ENCODE data around the gene VEGFC.

VEGFC gene

GRCh38 chr4:176752191-176752749 is 40.5 kb downstream of the VEGFC start:
- Histone ChIP-seq H3K4me1 (ENCODE audit: control insufficient read depth, insufficient read depth, low read length, poor library complexity, severe bottlenecking) (no peaks in the 10 kb centered on the region), H3K27me3 (replicated peaks; ENCODE audit: control insufficient read depth, insufficient read depth, low read length, poor library complexity, severe bottlenecking) (no peaks in the 10 kb centered on the region), H3K9me3 (ENCODE audit: control insufficient read depth, low read length) (no peaks in the 10 kb centered on the region), H3K4me3 (ENCODE audit: insufficient read depth, low read depth, low read length, poor library complexity, severe bottlenecking) (no peak overlapping the region), H3K36me3 (ENCODE audit: control insufficient read depth, insufficient read depth, low read length) (no peaks in the 10 kb centered on the region), H3K27ac (ENCODE audit: insufficient read depth, low read length, poor library complexity, severe bottlenecking) (no peak overlapping the region)
- DNase-seq = no peak

DNA sequence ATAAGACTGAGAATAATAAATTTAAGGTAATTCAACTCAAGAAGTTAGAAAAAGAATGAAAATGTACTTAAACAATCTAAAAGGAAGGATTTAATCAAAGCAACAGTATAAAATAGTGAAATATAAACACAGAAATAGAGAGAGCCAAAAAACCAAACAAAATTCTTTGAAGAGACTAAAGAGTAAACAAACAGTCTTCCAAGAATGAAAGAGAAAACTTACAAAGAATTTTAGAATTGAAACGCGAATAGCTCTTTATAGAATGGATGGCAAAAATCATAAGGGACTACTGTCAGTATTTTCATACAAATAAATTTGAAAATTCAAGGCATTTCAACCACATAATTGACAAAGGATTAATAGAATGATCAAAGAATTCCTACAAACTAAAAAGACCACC is 41.7 kb downstream of the VEGFC start:
- DNase-seq = no peak
- Histone ChIP-seq H3K27me3 (replicated peaks; ENCODE audit: control insufficient read depth, insufficient read depth, low read length, poor library complexity, severe bottlenecking) (no peaks in the 10 kb centered on the region), H3K27ac (ENCODE audit: insufficient read depth, low read length, poor library complexity, severe bottlenecking) (no peak overlapping the region)

DNA sequence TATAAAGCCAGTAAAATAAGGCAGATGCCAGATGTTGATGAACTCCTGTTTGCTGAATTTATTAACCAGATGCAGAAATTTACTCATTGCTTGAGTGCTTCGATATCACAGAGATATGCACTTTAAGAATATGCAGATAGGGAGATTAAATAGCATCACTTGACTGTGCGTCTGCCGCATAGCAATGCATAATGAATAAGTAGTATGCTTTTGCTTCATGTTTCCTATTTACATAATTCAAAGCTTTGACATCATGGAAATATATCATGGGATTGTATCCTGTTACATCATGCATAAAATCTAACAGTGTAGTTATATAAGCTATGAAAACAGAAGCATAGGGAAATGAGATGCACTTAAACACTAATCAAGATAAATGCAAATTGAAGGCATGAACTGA is 45.9 kb downstream of the VEGFC start:
- no peak for DNase-seq
- Histone ChIP-seq H3K4me1 (ENCODE audit: control insufficient read depth, insufficient read depth, low read length, poor library complexity, severe bottlenecking) (no peaks in the 10 kb centered on the region), H3K36me3 (ENCODE audit: control insufficient read depth, insufficient read depth, low read length) (no peaks in the 10 kb centered on the region), H3K27me3 (replicated peaks; ENCODE audit: control insufficient read depth, insufficient read depth, low read length, poor library complexity, severe bottlenecking) (no peaks in the 10 kb centered on the region), H3K9me3 (ENCODE audit: control insufficient read depth, low read length) (no peaks in the 10 kb centered on the region), H3K4me3 (ENCODE audit: insufficient read depth, low read depth, low read length, poor library complexity, severe bottlenecking) (no peak overlapping the region), H3K27ac (ENCODE audit: insufficient read depth, low read length, poor library complexity, severe bottlenecking) (no peak overlapping the region)

More for the DNA sequence above, 41.7 kb downstream of the VEGFC start:
- H3K4me3 ChIP-seq (ENCODE audit: insufficient read depth, low read depth, low read length, poor library complexity, severe bottlenecking) = no peak overlapping the region
- no peaks in the 10 kb centered on the region for H3K4me1 ChIP-seq (ENCODE audit: control insufficient read depth, insufficient read depth, low read length, poor library complexity, severe bottlenecking)
- no peaks in the 10 kb centered on the region for H3K9me3 ChIP-seq (ENCODE audit: control insufficient read depth, low read length)
- H3K36me3 ChIP-seq (ENCODE audit: control insufficient read depth, insufficient read depth, low read length) = no peaks in the 10 kb centered on the region

DNA sequence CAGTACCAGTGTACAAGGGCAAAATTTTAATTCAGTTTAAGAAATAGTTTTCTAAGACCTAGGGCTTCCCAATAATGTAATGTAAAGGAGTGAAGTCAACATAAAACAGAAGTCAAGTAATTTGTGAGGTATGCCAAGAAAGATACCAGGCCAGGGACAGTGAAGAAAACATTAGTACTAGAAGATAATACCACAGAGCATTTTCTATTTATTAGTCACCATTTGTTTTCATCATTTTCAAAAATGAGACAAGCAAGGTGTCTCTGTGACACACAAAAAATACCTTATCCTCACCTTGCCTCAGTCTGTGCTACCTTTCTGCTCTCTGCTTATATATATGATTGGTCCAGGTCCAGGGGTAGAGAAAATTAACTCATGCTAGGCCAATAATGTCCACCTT is 46.8 kb downstream of the VEGFC start:
- no peaks in the 10 kb centered on the region for H3K4me1 ChIP-seq (ENCODE audit: control insufficient read depth, insufficient read depth, low read length, poor library complexity, severe bottlenecking)
- no peaks in the 10 kb centered on the region for H3K36me3 ChIP-seq (ENCODE audit: control insufficient read depth, insufficient read depth, low read length)
- DNase-seq = no peak
- no peak overlapping the region for H3K4me3 ChIP-seq (ENCODE audit: insufficient read depth, low read depth, low read length, poor library complexity, severe bottlenecking)
- H3K27ac ChIP-seq (ENCODE audit: insufficient read depth, low read length, poor library complexity, severe bottlenecking) = no peak overlapping the region
- H3K9me3 ChIP-seq (ENCODE audit: control insufficient read depth, low read length) = no peaks in the 10 kb centered on the region
- no peaks in the 10 kb centered on the region for H3K27me3 ChIP-seq (replicated peaks; ENCODE audit: control insufficient read depth, insufficient read depth, low read length, poor library complexity, severe bottlenecking)

- no peak overlapping the region for H3K4me3 ChIP-seq (ENCODE audit: insufficient read depth, low read depth, low read length, poor library complexity, severe bottlenecking)
- H3K4me1 ChIP-seq (ENCODE audit: control insufficient read depth, insufficient read depth, low read length, poor library complexity, severe bottlenecking) = no peaks in the 10 kb centered on the region
- DNase-seq = no peak
- H3K27me3 ChIP-seq (replicated peaks; ENCODE audit: control insufficient read depth, insufficient read depth, low read length, poor library complexity, severe bottlenecking) = no peaks in the 10 kb centered on the region
- no peaks in the 10 kb centered on the region for H3K36me3 ChIP-seq (ENCODE audit: control insufficient read depth, insufficient read depth, low read length)
- no peak overlapping the region for H3K27ac ChIP-seq (ENCODE audit: insufficient read depth, low read length, poor library complexity, severe bottlenecking)
- no peaks in the 10 kb centered on the region for H3K9me3 ChIP-seq (ENCODE audit: control insufficient read depth, low read length)
Measured at GRCh38 chr4:176744091-176744490, 48.6 kb downstream of the VEGFC start.

DNA sequence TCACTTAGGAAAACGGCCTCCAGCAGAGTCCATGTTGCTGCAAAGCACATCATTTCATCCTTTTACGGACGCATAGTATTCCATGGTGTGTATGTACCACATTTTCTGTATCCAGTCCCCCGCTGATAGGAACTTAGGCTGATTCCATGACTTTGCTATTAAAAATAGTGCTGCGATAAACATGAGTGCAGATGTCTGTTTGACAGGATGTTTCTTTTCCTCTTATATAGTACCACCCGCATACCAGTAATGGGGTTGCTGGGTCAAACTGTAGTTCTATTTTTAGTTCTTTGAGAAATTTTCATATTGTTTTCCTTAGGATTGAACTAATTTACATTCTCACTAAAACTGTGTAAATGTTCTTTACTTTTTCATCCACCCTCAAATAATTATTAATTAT is 50.5 kb downstream of the VEGFC start:
- Histone ChIP-seq H3K36me3 (ENCODE audit: control insufficient read depth, insufficient read depth, low read length) (no peaks in the 10 kb centered on the region), H3K9me3 (ENCODE audit: control insufficient read depth, low read length) (no peaks in the 10 kb centered on the region), H3K27me3 (replicated peaks; ENCODE audit: control insufficient read depth, insufficient read depth, low read length, poor library complexity, severe bottlenecking) (no peaks in the 10 kb centered on the region), H3K4me3 (ENCODE audit: insufficient read depth, low read depth, low read length, poor library complexity, severe bottlenecking) (no peak overlapping the region), H3K27ac (ENCODE audit: insufficient read depth, low read length, poor library complexity, severe bottlenecking) (no peak overlapping the region), H3K4me1 (ENCODE audit: control insufficient read depth, insufficient read depth, low read length, poor library complexity, severe bottlenecking) (no peaks in the 10 kb centered on the region)
- DNase-seq = no peak

GRCh38 chr4:176741253-176741652 is 51.5 kb downstream of the VEGFC start:
- no peak overlapping the region for H3K27ac ChIP-seq (ENCODE audit: insufficient read depth, low read length, poor library complexity, severe bottlenecking)
- H3K27me3 ChIP-seq (replicated peaks; ENCODE audit: control insufficient read depth, insufficient read depth, low read length, poor library complexity, severe bottlenecking) = no peaks in the 10 kb centered on the region
- H3K36me3 ChIP-seq (ENCODE audit: control insufficient read depth, insufficient read depth, low read length) = no peaks in the 10 kb centered on the region
- no peak for DNase-seq
- H3K4me3 ChIP-seq (ENCODE audit: insufficient read depth, low read depth, low read length, poor library complexity, severe bottlenecking) = no peak overlapping the region
- no peaks in the 10 kb centered on the region for H3K4me1 ChIP-seq (ENCODE audit: control insufficient read depth, insufficient read depth, low read length, poor library complexity, severe bottlenecking)
- no peaks in the 10 kb centered on the region for H3K9me3 ChIP-seq (ENCODE audit: control insufficient read depth, low read length)

- Histone ChIP-seq H3K27me3 (replicated peaks; ENCODE audit: control insufficient read depth, insufficient read depth, low read length, poor library complexity, severe bottlenecking) (no peaks in the 10 kb centered on the region), H3K36me3 (ENCODE audit: control insufficient read depth, insufficient read depth, low read length) (no peaks in the 10 kb centered on the region), H3K4me1 (ENCODE audit: control insufficient read depth, insufficient read depth, low read length, poor library complexity, severe bottlenecking) (no peaks in the 10 kb centered on the region), H3K4me3 (ENCODE audit: insufficient read depth, low read depth, low read length, poor library complexity, severe bottlenecking) (no peak overlapping the region), H3K9me3 (ENCODE audit: control insufficient read depth, low read length) (no peaks in the 10 kb centered on the region), H3K27ac (ENCODE audit: insufficient read depth, low read length, poor library complexity, severe bottlenecking) (no peak overlapping the region)
- DNase-seq = no peak
Measured at GRCh38 chr4:176735300-176735699, 57.4 kb downstream of the VEGFC start.

DNA sequence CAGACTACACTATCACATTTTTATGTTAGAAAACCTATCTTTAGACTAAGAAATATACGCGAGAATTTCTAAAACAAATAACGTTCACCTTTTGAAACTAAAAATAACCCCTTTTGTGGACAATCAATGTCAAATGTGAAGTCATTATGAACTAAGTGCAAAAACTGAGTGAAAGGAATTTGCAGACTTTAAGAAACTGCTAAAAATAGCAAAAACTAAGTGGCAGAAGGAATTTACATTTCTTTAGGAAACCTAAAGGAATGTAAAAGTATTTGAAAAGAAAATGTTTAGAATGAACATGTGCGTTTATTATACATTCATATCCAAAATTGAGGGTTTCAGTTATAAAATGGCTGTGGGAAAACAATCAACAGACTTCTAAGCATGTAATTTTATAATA is 58.3 kb downstream of the VEGFC start:
- no peaks in the 10 kb centered on the region for H3K9me3 ChIP-seq (ENCODE audit: control insufficient read depth, low read length)
- H3K27ac ChIP-seq (ENCODE audit: insufficient read depth, low read length, poor library complexity, severe bottlenecking) = no peak overlapping the region
- DNase-seq = no peak
- H3K4me3 ChIP-seq (ENCODE audit: insufficient read depth, low read depth, low read length, poor library complexity, severe bottlenecking) = no peak overlapping the region
- H3K27me3 ChIP-seq (replicated peaks; ENCODE audit: control insufficient read depth, insufficient read depth, low read length, poor library complexity, severe bottlenecking) = no peaks in the 10 kb centered on the region
- H3K36me3 ChIP-seq (ENCODE audit: control insufficient read depth, insufficient read depth, low read length) = no peaks in the 10 kb centered on the region
- H3K4me1 ChIP-seq (ENCODE audit: control insufficient read depth, insufficient read depth, low read length, poor library complexity, severe bottlenecking) = no peaks in the 10 kb centered on the region

- H3K9me3 ChIP-seq (ENCODE audit: control insufficient read depth, low read length) = no peaks in the 10 kb centered on the region
- H3K4me3 ChIP-seq (ENCODE audit: insufficient read depth, low read depth, low read length, poor library complexity, severe bottlenecking) = no peak overlapping the region
- no peaks in the 10 kb centered on the region for H3K27me3 ChIP-seq (replicated peaks; ENCODE audit: control insufficient read depth, insufficient read depth, low read length, poor library complexity, severe bottlenecking)
- DNase-seq = no peak
- H3K27ac ChIP-seq (ENCODE audit: insufficient read depth, low read length, poor library complexity, severe bottlenecking) = no peak overlapping the region
- no peaks in the 10 kb centered on the region for H3K36me3 ChIP-seq (ENCODE audit: control insufficient read depth, insufficient read depth, low read length)
- H3K4me1 ChIP-seq (ENCODE audit: control insufficient read depth, insufficient read depth, low read length, poor library complexity, severe bottlenecking) = no peaks in the 10 kb centered on the region
Measured at GRCh38 chr4:176729489-176729888, 63.2 kb downstream of the VEGFC start.

- Histone ChIP-seq H3K27ac (ENCODE audit: insufficient read depth, low read length, poor library complexity, severe bottlenecking) (no peak overlapping the region), H3K4me1 (ENCODE audit: control insufficient read depth, insufficient read depth, low read length, poor library complexity, severe bottlenecking) (no peaks in the 10 kb centered on the region), H3K9me3 (ENCODE audit: control insufficient read depth, low read length) (no peaks in the 10 kb centered on the region), H3K36me3 (ENCODE audit: control insufficient read depth, insufficient read depth, low read length) (no peaks in the 10 kb centered on the region), H3K27me3 (replicated peaks; ENCODE audit: control insufficient read depth, insufficient read depth, low read length, poor library complexity, severe bottlenecking) (no peaks in the 10 kb centered on the region), H3K4me3 (ENCODE audit: insufficient read depth, low read depth, low read length, poor library complexity, severe bottlenecking) (no peak overlapping the region)
- no peak for DNase-seq
Measured at GRCh38 chr4:176726803-176727202, 65.9 kb downstream of the VEGFC start.
